Activated CD8-positive, alpha-beta memory T cell treated with anti-CD3 and anti-CD28 coated beads, Interleukin-2, amount 50 U/mL, for 1 hour (primary cell): Measurements from ENCODE around the gene SPANXN4.

ENCODE experiments used
- DNase-seq: peaks from one replicate; pipeline ENCODE4 v3.0.0-alpha.2; 2020; ENCODE audit errors: extremely low read depth

The SPANXN4 gene, protein sequence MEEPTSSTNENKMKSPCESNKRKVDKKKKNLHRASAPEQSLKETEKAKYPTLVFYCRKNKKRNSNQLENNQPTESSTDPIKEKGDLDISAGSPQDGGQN

DNA sequence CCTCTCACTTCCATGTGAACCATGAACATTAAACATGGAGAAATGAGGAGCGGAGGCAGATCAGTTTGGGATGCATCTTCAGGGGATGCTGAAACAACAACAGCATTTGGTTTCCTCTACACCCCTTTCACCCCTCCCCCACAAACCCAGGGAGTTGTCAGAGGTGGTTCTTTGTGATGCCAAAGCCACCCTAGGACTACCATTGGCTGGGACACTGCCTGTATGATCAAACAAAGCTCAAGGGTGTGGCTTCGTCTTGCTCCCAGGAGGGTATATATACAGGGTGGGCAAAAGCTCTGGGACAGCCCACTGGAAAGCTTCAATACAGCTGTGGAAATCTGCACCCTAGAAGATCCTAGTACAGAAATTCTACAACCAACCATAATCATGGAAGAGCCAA lies at the start of gene SPANXN4:
TSS of gene SPANXN4 (plus strand) at position 301 of the 400 bp plus-strand sequence. CDS start at position 388, 87 bp downstream.
- DNase-seq = no peak

DNA sequence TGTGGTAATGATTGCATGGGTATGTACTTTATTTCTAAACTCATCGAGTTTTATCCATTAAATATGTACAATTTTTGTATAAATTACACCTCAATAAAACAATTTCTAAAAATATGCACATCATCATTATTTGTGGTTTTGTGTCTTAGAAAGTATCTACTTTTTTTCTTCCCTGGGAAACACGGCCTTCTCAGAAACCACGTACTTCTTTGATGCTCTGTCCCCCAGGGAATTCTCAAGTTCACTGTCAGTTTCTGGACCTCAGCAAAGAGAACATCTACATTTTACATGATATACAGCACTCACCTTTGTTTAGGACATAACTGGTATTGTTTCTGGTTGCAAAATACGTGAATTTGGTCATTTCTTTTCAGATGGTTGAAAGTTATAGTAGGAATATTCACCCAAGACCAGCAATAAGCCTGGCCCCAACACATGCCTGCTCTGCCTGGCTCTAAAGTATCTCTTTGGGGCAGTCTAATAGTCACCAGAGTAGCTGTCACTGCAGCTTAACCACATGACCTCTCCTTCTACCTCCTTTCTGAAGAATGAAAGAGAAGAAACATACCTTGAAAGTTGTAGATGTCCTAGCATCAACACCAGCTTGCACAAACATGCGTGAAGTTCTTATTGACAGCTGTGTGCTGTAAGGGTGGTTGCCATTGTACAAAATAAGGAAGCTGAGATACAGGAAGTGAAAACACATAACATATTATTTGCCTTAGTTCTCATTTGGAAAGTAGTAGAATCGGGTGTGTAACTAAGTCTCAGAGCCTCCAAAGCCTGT lies 48.4 kb upstream of the SPANXN4 start:
- no peak for DNase-seq

DNA sequence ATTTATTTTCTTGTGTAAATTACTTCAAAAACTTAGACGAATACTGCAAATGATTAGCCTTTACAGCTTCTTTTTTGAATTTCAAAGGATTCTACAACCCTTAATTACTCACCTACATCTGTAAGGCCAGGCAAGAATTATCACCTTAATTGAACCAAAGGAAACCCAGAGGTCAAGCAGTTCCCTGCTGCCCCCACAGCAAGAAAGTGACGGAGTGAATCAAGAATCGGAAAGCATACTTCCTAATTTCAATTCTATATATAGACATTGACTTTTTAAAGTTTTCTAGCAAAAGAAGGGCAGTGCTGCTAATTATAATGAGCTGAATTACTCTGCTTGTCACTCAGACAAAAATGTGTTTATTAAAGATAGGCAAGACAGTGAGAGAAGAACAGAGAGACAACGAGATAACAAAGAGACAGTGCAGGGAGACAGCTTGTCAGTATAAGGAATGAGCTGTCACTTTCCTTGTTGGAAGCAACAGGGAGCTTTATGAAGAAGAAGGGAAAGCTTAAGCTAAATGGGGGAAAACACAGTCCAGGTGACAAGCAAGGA lies 47.5 kb upstream of the SPANXN4 start:
- DNase-seq = no peak

DNA sequence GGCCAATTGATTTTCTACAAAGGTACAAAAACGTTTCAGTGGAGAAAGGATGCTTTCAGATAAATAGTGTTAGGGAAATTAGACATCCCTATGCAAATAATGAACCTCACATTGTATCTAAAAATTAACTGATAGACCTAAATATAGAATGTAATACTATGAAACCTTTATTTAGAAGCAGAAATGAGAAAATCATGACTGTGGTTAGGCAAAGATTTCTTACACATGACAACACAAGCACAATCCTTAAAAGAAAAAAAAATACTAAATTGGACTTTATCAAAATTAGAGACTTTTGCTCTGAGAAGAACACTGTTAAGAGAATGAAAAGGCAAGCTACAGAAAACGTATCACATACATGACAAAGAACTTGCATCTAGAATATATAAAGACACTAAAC lies 43.0 kb upstream of the SPANXN4 start:
- DNase-seq = no peak

DNA sequence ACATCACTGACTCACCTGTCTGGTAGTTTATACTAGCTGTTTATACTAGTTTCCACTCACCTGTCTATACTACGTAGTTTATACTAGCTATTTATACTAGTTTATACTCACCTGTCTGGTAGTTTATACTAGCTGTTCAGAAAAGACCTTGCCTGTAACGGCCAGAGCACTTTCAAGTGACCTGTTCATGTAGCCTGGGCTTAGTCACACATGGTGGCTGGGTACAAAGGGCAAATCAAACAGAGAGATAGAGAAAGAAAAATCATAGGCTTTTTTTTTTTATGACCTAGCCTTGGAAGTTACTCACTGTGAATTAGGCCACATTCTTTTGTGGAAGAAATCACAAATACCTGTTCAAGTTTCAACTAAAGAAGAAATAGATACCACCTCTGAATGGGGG lies 30.7 kb upstream of the SPANXN4 start:
- no peak for DNase-seq

DNA sequence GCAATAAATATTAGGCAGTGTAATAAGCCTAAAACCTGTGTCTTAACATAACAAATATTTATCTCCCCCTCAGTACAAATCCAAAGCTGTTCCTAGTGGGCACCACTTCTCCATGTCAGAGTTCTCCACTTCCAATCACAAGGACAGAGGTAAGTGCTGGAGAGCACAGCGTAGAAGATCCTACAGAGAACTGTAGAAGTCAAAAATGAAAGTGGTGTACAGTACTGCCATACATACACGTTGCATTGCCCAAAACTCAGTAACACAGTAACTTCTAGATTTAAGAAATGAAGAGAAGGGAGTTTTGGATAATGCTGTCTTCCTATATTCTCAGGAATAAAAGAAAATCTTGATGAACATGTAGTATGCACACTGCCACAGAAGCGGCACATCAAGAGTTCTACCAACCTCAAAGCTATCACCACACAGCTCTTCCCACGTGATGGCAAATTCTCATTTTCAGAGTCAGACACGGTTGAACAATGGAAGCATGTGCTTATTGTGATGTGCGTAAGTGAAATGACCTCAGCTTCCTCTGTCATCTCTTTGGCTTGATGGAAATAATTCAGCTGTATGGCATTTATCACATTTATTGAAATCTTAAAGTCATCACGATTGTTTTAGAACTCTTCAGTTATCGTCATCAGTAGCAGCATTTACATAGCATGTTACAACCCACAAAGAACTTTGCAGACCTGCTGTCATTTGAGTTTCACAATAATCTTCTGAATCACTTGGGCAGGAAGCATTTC lies 27.1 kb upstream of the SPANXN4 start:
- no peak for DNase-seq

DNA sequence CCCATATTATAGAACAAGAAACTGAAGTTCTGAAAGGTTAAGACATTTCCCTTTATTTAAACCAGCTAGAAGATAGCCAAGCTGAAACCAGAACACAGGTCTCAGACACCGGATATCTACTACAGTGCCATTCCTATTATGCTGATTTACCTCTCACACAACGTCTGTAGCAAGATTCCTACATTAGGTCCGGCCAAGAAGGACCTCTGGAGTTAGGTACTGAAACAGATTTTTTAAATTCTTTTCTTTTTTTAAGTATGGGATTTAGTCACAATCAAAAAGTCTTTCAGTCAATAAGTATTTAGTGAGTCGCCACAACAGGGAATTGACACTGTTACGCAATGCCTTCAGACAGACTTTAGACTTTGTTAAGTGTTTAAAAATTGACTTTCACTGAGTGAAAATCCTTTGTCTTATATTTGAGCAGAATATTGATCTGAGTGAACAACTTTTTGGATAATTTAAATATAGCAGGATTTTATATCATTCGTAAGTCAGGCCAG lies 26.5 kb upstream of the SPANXN4 start:
- DNase-seq = no peak

DNA sequence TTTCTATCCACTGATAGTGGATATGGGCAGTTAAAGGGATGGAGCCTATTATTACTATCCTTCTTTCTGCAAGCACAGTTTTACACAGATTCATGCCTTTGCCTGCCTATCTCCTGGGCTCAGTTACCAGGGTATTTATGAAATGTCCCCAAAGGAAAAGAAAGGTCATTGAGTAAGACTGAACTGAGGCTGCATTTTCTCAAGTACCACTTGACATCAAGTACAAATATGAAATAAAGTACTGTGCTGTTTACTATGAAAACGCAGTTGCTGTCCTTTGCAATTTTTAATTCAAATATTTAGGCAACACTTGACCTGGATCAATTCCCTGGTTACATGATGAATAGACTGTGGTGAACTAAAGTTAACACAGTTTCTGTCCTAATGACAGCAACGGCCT lies 23.5 kb upstream of the SPANXN4 start:
- DNase-seq = no peak

DNA sequence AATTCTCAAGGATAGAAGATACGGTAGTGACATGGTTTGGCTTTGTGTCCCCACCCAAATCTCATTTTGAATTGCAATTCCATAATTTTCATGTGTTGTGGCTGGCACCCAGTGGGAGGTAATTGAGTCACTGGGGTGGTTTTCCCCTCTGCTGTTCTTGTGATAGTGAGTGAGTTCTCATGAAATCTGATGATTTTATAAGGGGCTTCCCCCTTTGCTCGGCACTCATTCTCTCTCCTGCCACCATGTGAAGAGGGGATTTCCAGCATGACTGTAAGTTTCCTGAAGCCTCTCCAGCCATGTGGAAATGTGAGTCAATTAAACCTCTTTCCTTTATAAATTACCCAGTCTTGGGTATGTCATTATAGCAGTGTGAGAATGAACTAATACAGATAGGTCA lies 8.5 kb upstream of the SPANXN4 start:
- no peak for DNase-seq

DNA sequence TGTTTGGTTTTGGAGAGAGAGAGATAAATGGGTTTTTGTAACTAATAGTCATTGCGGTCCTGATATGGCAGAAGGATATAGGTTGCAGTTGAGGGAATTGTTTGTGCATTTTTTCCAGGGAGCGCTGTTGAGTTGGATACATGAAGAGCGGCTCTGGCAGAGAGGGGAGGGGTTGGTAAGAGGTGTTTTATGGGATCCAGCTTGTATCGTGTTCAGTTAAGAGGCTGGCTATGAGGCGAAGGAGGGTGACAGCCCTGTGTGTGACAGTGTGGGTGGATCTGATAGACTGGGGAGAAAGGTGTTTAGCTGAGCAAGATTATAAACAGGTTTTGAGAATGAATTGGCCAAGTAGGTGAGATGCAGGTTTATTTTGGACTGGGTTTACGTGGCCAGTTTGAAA lies 1.5 kb downstream of the SPANXN4 start:
- DNase-seq = no peak

DNA sequence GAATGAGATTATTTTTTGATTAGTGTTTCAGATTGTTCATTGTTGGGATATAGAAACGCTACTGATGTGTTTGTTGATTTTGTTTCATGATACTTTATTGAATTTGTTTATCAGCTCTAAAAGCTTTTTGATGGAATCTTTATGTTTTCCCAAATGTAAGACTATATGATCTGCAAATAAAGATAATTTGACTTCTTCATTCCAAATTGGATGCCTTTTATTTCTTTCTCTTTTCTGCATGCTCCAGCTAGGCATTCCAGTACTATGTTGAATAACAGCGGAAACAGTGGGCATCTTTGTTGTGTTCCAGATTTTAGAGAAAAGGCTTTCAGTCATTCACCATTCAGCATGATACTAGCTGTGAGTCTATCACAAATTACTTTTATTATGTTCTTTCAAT lies 21.8 kb downstream of the SPANXN4 start:
- DNase-seq = no peak

DNA sequence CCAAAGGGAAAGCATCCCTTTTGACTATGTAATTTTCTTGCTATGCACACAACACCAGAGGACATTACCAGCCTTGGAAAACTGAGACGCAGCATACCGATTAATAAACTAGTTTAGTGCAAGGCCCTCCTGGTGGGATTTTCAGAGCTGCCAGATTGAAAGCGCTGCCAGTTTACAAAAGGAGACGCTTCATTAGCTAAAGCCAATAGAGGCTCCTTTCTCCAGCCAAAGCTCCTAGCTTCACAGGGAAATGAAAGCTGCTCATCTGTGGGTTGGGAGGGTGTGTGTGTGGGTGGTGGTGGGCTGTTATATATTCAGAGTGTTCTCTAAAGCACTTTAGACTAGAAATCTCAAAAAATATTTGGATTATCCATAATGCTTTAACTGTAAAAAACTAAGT lies 32.4 kb downstream of the SPANXN4 start:
- DNase-seq = no peak

DNA sequence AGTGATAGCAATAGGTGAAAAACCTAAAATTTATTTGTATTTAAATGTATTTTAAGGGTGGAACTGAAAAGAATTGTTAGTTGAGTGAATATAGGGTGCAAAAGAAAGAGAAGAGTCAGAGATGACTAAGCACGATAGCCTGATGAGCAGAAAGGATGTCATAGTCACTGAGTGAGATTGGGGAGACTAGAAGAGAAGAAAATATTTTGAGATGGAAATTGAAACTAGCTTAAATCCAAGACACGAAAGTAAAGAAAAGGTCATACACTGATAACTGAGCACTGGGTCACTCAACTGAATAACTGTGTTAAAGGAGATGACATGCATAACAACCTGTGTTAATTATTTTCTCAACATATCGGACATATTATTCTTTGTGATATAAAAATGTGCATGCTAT lies 55.5 kb downstream of the SPANXN4 start:
- DNase-seq = no peak

DNA sequence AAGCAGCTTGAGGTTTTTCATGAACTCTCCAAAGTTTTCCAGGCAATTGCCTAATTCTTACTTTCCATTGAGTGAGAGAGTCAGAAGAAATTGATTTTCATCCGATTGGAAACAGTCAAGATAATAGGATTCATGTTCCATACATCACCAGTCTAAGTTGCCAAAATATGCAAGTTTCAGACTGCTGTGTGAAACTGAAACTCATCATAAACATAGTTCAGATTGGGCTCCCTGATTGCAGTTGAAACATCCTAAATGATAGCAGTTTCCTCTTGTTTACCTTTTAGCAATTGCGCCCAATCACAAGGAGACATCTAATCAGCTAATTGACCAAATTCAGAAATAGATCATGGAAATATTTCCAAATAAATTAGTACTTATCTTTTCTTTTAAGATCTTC lies 56.8 kb downstream of the SPANXN4 start:
- no peak for DNase-seq
